Uterus (tissue), 2 donors: ENCODE data around the gene OAT.

Experiments
- CTCF ChIP-seq, 4 experiments: fragments of 200-600 bp in 2 of 4; fragments of 450-650 bp in 2 of 4; sonication (generic) in 2 of 4; IDR thresholded peaks; one replicate each; pipeline ENCODE4 v1.5.1; 2016 to 2019; ENCODE audit warnings: antibody characterized with exemption in 4 of 4, mild to moderate bottlenecking in 2 of 4, moderate library complexity in 1 of 4
- POLR2A ChIP-seq, 2 donors: fragments of 450-650 bp; IDR thresholded peaks; one replicate each; pipeline ENCODE4 v1.6.1; 2016; ENCODE audit warnings: antibody characterized with exemption in 2 of 2, mild to moderate bottlenecking in 1 of 2, moderate library complexity in 1 of 2

GRCh38 chr10:124367414-124367813 lies 51.3 kb downstream of the OAT start:
- no peak for TF ChIP-seq POLR2A (IDR thresholded peaks at IDR 0.05)
- no peak for TF ChIP-seq CTCF (IDR thresholded peaks at IDR 0.05)
